Stimulated activated CD4-positive, alpha-beta T cell treated with anti-CD3 and anti-CD28 coated beads, Interleukin-15, amount 100 ng/mL, for 24 hours (primary cell): Measurements from ENCODE around the gene UNC93A.
"Not testable (repeated sequence)": the region's sequence is repeated elsewhere in the genome, so short reads cannot be mapped to it uniquely, and the experiment has no call there.

Experiments
- DNase-seq: peaks from one replicate; pipeline ENCODE4 v3.0.0-alpha.2; 2020

UNC93A gene

GRCh38 chr6:167290786-167291622 is at the start of gene UNC93A:
Gene UNC93A, plus strand, starts transcription at chr6:167291315. Its CDS starts 175 bp downstream, at chr6:167291490.
- DNase-seq = no peak

- DNase-seq = not testable (repeated sequence)
These were observed 49.6 kb upstream of the UNC93A start for GRCh38 chr6:167241321-167242134.

- not testable (repeated sequence) for DNase-seq
These were observed 49.0 kb upstream of the UNC93A start for GRCh38 chr6:167242135-167242506.

- DNase-seq = not testable (repeated sequence)
These were observed 48.5 kb upstream of the UNC93A start for GRCh38 chr6:167242511-167243051.

GRCh38 chr6:167244064-167244960 is 46.8 kb upstream of the UNC93A start:
- DNase-seq = no peak

- DNase-seq = no peak
These were observed 46.1 kb upstream of the UNC93A start for GRCh38 chr6:167244991-167245390.

- DNase-seq = no peak
These were observed 45.5 kb upstream of the UNC93A start for GRCh38 chr6:167245591-167245990.

- DNase-seq = no peak
These were observed 43.1 kb upstream of the UNC93A start for GRCh38 chr6:167247814-167248595.

GRCh38 chr6:167248878-167249455 is 42.1 kb upstream of the UNC93A start:
- not testable (repeated sequence) for DNase-seq

- DNase-seq = no peak
These were observed 38.8 kb upstream of the UNC93A start for GRCh38 chr6:167252271-167252670.

- no peak for DNase-seq
These were observed 35.1 kb upstream of the UNC93A start for GRCh38 chr6:167255918-167256553.

GRCh38 chr6:167258646-167259045 is 32.5 kb upstream of the UNC93A start:
- no peak for DNase-seq

- not testable (repeated sequence) for DNase-seq
These were observed 24.9 kb upstream of the UNC93A start for GRCh38 chr6:167266057-167266829.

- DNase-seq = no peak
These were observed 24.1 kb upstream of the UNC93A start for GRCh38 chr6:167266830-167267555.

- not testable (repeated sequence) for DNase-seq
These were observed 23.6 kb upstream of the UNC93A start for GRCh38 chr6:167267556-167267898.

GRCh38 chr6:167267921-167268401 is 23.2 kb upstream of the UNC93A start:
- DNase-seq = no peak

GRCh38 chr6:167268683-167269280 is 22.3 kb upstream of the UNC93A start:
- no peak for DNase-seq

- DNase-seq = no peak
These were observed 20.4 kb upstream of the UNC93A start for GRCh38 chr6:167270499-167271311.
